Keratinocyte (primary cell): ENCODE data around the gene PVALB. TPM values are rescaled to one million over a fixed set of nuclear protein-coding genes. Genes with fewer than 3 reads are reported as not detected.

Experiments
- DNase-seq: peaks from one replicate; pipeline ENCODE4 v3.0.0-alpha.2; 2011; ENCODE audit warnings: low read depth, missing footprints, low spot score
- FAIRE-seq: peaks from 2 replicates; lab custom pipeline; 2011; peaks lifted over from hg19 to GRCh38; lab: Jason Lieb, UNC
- H2AFZ ChIP-seq: 2 replicates; pipeline ENCODE4 v1.6.0; 2012; ENCODE audit warnings: low read length, control low read depth, inconsistent platforms; ENCODE audit not compliant: control insufficient read depth
- H3K27ac ChIP-seq: 2 replicates; pipeline ENCODE4 v1.5.1; 2011; ENCODE audit warnings: low read length; ENCODE audit not compliant: control insufficient read depth, insufficient read depth
- H3K27me3 ChIP-seq: 3 replicates; pipeline ENCODE4 v1.6.0; 2011; ENCODE audit warnings: low read length; ENCODE audit not compliant: control insufficient read depth, insufficient read depth; ENCODE audit errors: extremely low read depth
- H3K36me3 ChIP-seq, 2 experiments: 2 replicates in 1 of 2; 3 replicates in 1 of 2; pipeline ENCODE4 v1.5.1; 2011; ENCODE audit warnings: low read length in 2 of 2, mild to moderate bottlenecking in 1 of 2; ENCODE audit not compliant: control insufficient read depth in 2 of 2, insufficient read depth in 2 of 2; ENCODE audit errors: extremely low read depth in 1 of 2
- H3K4me1 ChIP-seq: 3 replicates; pipeline ENCODE4 v1.5.1; 2011; ENCODE audit warnings: low read length; ENCODE audit not compliant: control insufficient read depth, insufficient read depth; ENCODE audit errors: extremely low read depth
- H3K4me2 ChIP-seq: 3 replicates; pipeline ENCODE4 v1.6.0; 2011; ENCODE audit warnings: low read depth, low read length; ENCODE audit not compliant: control insufficient read depth, insufficient read depth; ENCODE audit errors: extremely low read depth
- H3K4me3 ChIP-seq, 3 experiments: fragments of 200-600 bp in 1 of 3; sonication (generic) in 1 of 3; 2 replicates in 2 of 3; 3 replicates in 1 of 3; pipeline ENCODE4 v1.5.1; 2011 to 2016; ENCODE audit warnings: low read length in 3 of 3, mild to moderate bottlenecking in 3 of 3, control low read depth in 2 of 3, inconsistent platforms in 1 of 3, low read depth in 1 of 3, mixed read lengths in 1 of 3, mixed run types in 1 of 3, moderate library complexity in 1 of 3; ENCODE audit not compliant: control insufficient read depth in 2 of 3, insufficient read depth in 2 of 3; ENCODE audit errors: extremely low read depth in 1 of 3
- H3K79me2 ChIP-seq: 2 replicates; pipeline ENCODE4 v1.6.0; 2012; ENCODE audit warnings: low read length; ENCODE audit not compliant: control insufficient read depth, insufficient read depth
- H3K9ac ChIP-seq: 3 replicates; pipeline ENCODE4 v1.6.0; 2011; ENCODE audit warnings: low read length; ENCODE audit not compliant: control insufficient read depth, insufficient read depth; ENCODE audit errors: extremely low read depth
- H3K9me1 ChIP-seq: 3 replicates; pipeline ENCODE4 v1.6.0; 2011; ENCODE audit warnings: low read length; ENCODE audit not compliant: control insufficient read depth, insufficient read depth; ENCODE audit errors: extremely low read depth
- H3K9me3 ChIP-seq: 2 replicates; pipeline ENCODE4 v1.5.1; 2012; ENCODE audit warnings: low read depth, low read length; ENCODE audit not compliant: control insufficient read depth
- H4K20me1 ChIP-seq: 3 replicates; pipeline ENCODE4 v1.6.0; 2011; ENCODE audit warnings: low read length; ENCODE audit not compliant: control insufficient read depth, insufficient read depth; ENCODE audit errors: extremely low read depth
- EZH2 ChIP-seq: IDR thresholded peaks from one replicate; pipeline ENCODE4 v1.6.1; 2012; ENCODE audit warnings: inconsistent platforms, mild to moderate bottlenecking, low read length, moderate library complexity
- dilution Hi-C: fragments of 300-500 bp; cut with MboI; formaldehyde crosslinking; loops from one replicate; pipeline ENCODE4 v1.7.0; 2020; ENCODE audit warnings: low sequenced_read_pairs; ENCODE audit not compliant: extremely low pct_ligation_motif_present
- polyA plus RNA-seq, 5 experiments: library from polyadenylated mRNA; depleted of rRNA in 3 of 5; stranded (reverse) in 3 of 5; stranded (forward) in 1 of 5; unstranded in 1 of 5; fragments of >200 nt; gene quantifications; 1 replicate in 1 of 5; 2 replicates in 3 of 5; 3 replicates in 1 of 5; pipeline versions ENCODE4 v1.2.1 to v1.2.3, GENCODE V29; 2011 to 2012; ENCODE audit warnings: missing spikeins in 2 of 5, low read depth in 1 of 5, low replicate concordance in 1 of 5
- TF ChIP-seq, protein P1 (sequence below), 3 experiments: IDR thresholded peaks in 1 of 3; conservative IDR thresholded peaks in 1 of 3; optimal IDR thresholded peaks in 1 of 3; 2 replicates in 2 of 3; 3 replicates in 1 of 3; pipeline versions ENCODE3 to v1.5.1; 2011; ENCODE audit warnings: low read length in 3 of 3, mild to moderate bottlenecking in 3 of 3, moderate library complexity in 2 of 3, control low read depth in 1 of 3, inconsistent platforms in 1 of 3; ENCODE audit not compliant: insufficient read depth in 2 of 3; ENCODE audit errors: extremely low read depth in 1 of 3

PVALB gene
- polyA plus RNA-seq, 1 donor (not counting 4 experiments of a cell fraction or from before 2014, with no cell fraction given), result not detected

DNA sequence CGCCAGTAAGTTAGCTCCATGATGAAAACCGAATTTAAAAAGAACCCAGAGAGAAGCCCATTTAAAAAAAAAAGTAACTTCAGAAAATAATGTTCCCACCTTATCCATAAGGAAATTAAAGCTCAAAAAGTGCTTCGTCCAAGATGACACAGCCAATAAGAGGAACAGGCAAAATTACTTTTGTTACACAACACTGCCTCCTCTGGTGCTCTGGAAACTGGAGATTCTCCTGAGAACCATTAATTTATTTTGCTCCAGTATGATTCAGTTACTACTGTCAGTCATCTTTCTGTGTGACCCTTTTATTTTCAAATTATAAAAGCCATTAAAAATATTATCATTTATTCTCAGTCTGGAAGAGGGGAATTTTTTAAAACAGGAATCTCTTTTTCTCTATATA lies 42.9 kb downstream of the PVALB start:
- no peak for FAIRE-seq
- dilution Hi-C loops, result loop anchor here (10.0 kb wide), 1 partner anchor 61 kb away; no protein-coding TSS in a partner anchor
- DNase-seq, result no peak

DNA sequence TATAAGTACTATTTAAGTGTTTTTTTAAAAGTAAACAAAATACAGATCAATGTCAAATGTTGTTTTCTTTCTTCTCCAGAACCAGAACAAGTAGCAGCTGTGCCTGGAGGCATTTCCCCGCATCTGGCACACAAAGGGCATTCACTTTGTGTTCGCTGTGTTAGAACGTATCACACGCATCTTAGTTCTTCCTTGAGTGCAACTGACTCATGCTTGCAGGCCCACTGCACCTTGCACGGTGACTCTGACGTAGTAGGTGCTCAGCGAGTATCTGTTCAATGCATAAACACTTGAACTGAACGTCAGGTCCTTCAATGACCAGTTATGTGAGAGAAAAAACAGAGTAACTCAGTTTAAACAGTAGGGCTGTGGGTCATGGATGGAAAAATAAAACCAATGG lies 44.4 kb downstream of the PVALB start:
- dilution Hi-C loops, result loop anchor here (10.0 kb wide), 1 partner anchor 62 kb away; no protein-coding TSS in a partner anchor
- no peaks in the 10 kb centered on the region for H3K36me3 ChIP-seq
- H3K27ac ChIP-seq, result no peak overlapping the region
- no peaks in the 10 kb centered on the region for H4K20me1 ChIP-seq
- no peak overlapping the region for H3K9ac ChIP-seq
- no peak overlapping the region for H2AFZ ChIP-seq
- no peak for TF ChIP-seq EZH2
- TF ChIP-seq, protein P1, sequence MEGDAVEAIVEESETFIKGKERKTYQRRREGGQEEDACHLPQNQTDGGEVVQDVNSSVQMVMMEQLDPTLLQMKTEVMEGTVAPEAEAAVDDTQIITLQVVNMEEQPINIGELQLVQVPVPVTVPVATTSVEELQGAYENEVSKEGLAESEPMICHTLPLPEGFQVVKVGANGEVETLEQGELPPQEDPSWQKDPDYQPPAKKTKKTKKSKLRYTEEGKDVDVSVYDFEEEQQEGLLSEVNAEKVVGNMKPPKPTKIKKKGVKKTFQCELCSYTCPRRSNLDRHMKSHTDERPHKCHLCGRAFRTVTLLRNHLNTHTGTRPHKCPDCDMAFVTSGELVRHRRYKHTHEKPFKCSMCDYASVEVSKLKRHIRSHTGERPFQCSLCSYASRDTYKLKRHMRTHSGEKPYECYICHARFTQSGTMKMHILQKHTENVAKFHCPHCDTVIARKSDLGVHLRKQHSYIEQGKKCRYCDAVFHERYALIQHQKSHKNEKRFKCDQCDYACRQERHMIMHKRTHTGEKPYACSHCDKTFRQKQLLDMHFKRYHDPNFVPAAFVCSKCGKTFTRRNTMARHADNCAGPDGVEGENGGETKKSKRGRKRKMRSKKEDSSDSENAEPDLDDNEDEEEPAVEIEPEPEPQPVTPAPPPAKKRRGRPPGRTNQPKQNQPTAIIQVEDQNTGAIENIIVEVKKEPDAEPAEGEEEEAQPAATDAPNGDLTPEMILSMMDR (optimal IDR thresholded peaks at IDR 0.05 in 1 of 3, IDR thresholded peaks at IDR 0.05 in 1 of 3, conservative IDR thresholded peaks at IDR 0.05 in 1 of 3; ENCODE audit: extremely low read depth in 1 of 3, insufficient read depth in 2 of 3, low read length in 3 of 3), result no peak
- H3K4me2 ChIP-seq, result no peak overlapping the region
- no peaks in the 10 kb centered on the region for H3K27me3 ChIP-seq
- FAIRE-seq (no peak), DNase-seq (no peak)
- H3K4me3 ChIP-seq, result no peak overlapping the region
- H3K4me1 ChIP-seq, result peaks cover 11% of the 10 kb centered on the region
- H3K9me1 ChIP-seq, result peaks cover 4% of the 10 kb centered on the region
- H3K9me3 ChIP-seq, result no peaks in the 10 kb centered on the region
- H3K79me2 ChIP-seq, result peaks cover 4% of the 10 kb centered on the region

More for the DNA sequence above, 42.9 kb downstream of the PVALB start:
- Histone ChIP-seq H2AFZ (no peak overlapping the region), H3K9ac (no peak overlapping the region), H4K20me1 (no peaks in the 10 kb centered on the region), H3K79me2 (peaks cover 4% of the 10 kb centered on the region), H3K27me3 (no peaks in the 10 kb centered on the region), H3K9me1 (peaks cover 4% of the 10 kb centered on the region), H3K4me1 (peaks cover 11% of the 10 kb centered on the region), H3K4me3 (no peak overlapping the region), H3K36me3 (no peaks in the 10 kb centered on the region), H3K9me3 (no peaks in the 10 kb centered on the region), H3K27ac (no peak overlapping the region), H3K4me2 (no peak overlapping the region)
- TF ChIP-seq, protein P1 (optimal IDR thresholded peaks at IDR 0.05 in 1 of 3, IDR thresholded peaks at IDR 0.05 in 1 of 3, conservative IDR thresholded peaks at IDR 0.05 in 1 of 3; ENCODE audit: extremely low read depth in 1 of 3, insufficient read depth in 2 of 3, low read length in 3 of 3), result peak; percentile 31 to 64 (median 32)
- no peak for TF ChIP-seq EZH2
